SK-N-SH treated with all-trans-retinoic acid at 6 μM for 48 hours (cell line): Measurements from ENCODE around the gene ABL2.

Experiments used
- BACH2 ChIP-seq: fragments of 250-450 bp; sonication (Bioruptor Pico); IDR thresholded peaks from 2 replicates; pipeline ENCODE4 v1.9.0; 2021; ENCODE audit warnings: mild to moderate bottlenecking, borderline replicate concordance
- GLIS3 ChIP-seq: fragments of 250-450 bp; sonication (Bioruptor Pico); IDR thresholded peaks from 2 replicates; pipeline ENCODE4 v1.5.0; 2020; ENCODE audit warnings: mild to moderate bottlenecking, moderate library complexity
- ISL1 ChIP-seq: fragments of 250-450 bp; sonication (Bioruptor Pico); IDR thresholded peaks from 2 replicates; pipeline ENCODE4 v2.1.2; 2022; ENCODE audit warnings: mild to moderate bottlenecking, moderate library complexity
- PPARA ChIP-seq: fragments of 250-450 bp; sonication (Bioruptor Pico); IDR thresholded peaks from 2 replicates; pipeline ENCODE4 v1.5.0; 2020; ENCODE audit warnings: mild to moderate bottlenecking, borderline replicate concordance
- ZFP30 ChIP-seq: fragments of 450-650 bp; formaldehyde crosslinking; IDR thresholded peaks from 2 replicates; pipeline ENCODE4 v1.5.0; 2022; ENCODE audit warnings: mild to moderate bottlenecking, moderate library complexity
- TF ChIP-seq, protein P1 (sequence below): fragments of 250-450 bp; sonication (Bioruptor Pico); IDR thresholded peaks from 2 replicates; pipeline ENCODE4 v1.8.0; 2020; ENCODE audit warnings: mild to moderate bottlenecking, moderate library complexity, borderline replicate concordance

- TF ChIP-seq, protein P1, sequence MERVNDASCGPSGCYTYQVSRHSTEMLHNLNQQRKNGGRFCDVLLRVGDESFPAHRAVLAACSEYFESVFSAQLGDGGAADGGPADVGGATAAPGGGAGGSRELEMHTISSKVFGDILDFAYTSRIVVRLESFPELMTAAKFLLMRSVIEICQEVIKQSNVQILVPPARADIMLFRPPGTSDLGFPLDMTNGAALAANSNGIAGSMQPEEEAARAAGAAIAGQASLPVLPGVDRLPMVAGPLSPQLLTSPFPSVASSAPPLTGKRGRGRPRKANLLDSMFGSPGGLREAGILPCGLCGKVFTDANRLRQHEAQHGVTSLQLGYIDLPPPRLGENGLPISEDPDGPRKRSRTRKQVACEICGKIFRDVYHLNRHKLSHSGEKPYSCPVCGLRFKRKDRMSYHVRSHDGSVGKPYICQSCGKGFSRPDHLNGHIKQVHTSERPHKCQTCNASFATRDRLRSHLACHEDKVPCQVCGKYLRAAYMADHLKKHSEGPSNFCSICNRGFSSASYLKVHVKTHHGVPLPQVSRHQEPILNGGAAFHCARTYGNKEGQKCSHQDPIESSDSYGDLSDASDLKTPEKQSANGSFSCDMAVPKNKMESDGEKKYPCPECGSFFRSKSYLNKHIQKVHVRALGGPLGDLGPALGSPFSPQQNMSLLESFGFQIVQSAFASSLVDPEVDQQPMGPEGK (CRISPR knock-in tag), result no peak
- TF ChIP-seq ISL1 (CRISPR knock-in tag) (no peak), ZFP30 (CRISPR knock-in tag) (no peak), GLIS3 (CRISPR knock-in tag) (no peak), PPARA (CRISPR knock-in tag) (no peak), BACH2 (CRISPR knock-in tag) (no peak)
These were observed 774 bp upstream of the ABL2 start for GRCh38 chr1:179230251-179230650.
